ENCODE measurements around the gene KLC1.
"Not testable (repeated sequence)": the region's sequence is repeated elsewhere in the genome, so short reads cannot be mapped to it uniquely, and the experiment has no call there.

The KLC1 gene

DNA sequence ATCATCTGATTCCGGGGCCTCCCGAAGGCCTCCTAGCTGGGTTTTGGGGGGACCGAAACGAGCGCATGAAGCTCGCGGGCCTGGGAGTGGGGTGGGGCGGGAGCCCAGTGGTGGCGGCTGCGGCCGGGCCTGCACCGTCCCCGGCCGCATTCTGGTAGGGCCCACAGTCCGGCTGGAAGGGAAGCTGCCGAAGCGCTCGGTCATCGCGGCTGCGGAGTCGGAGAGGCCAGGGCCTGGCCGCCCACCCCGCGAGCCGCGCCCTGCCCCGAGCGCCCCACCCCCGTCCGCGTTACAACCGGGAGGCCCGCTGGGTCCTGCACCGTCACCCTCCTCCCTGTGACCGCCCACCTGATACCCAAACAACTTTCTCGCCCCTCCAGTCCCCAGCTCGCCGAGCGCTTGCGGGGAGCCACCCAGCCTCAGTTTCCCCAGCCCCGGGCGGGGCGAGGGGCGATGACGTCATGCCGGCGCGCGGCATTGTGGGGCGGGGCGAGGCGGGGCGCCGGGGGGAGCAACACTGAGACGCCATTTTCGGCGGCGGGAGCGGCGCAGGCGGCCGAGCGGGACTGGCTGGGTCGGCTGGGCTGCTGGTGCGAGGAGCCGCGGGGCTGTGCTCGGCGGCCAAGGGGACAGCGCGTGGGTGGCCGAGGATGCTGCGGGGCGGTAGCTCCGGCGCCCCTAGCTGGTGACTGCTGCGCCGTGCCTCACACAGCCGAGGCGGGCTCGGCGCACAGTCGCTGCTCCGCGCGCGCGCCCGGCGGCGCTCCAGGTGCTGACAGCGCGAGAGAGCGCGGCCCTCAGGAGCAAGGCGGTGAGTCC, at the start of gene KLC1:
Gene KLC1, plus strand, starts transcription at position 528 of the 819 bp plus-strand sequence. CDS start 25,354 bp downstream, outside the sequence.
- peak; percentile 64 to 88 (median 77) for DNase-seq

DNA sequence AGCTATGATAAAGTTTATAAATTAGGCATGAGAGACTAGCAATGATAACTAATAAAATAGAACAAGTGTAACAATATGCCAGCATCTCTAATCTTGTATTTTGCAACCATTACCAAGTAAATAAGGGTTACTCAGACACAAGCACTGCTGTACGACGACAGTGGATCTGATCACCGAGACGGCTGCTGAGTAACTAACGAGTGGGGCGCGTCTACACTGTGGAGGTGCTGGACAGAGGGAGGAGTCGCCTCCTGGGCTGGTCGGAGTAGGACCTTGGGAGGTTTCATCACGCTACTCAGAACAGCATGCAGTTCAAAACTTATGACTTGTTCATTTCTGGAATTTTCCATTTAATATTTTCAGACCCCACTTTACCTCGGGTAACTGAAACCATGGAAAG, 47.8 kb upstream of the KLC1 start:
- DNase-seq: no peak

DNA sequence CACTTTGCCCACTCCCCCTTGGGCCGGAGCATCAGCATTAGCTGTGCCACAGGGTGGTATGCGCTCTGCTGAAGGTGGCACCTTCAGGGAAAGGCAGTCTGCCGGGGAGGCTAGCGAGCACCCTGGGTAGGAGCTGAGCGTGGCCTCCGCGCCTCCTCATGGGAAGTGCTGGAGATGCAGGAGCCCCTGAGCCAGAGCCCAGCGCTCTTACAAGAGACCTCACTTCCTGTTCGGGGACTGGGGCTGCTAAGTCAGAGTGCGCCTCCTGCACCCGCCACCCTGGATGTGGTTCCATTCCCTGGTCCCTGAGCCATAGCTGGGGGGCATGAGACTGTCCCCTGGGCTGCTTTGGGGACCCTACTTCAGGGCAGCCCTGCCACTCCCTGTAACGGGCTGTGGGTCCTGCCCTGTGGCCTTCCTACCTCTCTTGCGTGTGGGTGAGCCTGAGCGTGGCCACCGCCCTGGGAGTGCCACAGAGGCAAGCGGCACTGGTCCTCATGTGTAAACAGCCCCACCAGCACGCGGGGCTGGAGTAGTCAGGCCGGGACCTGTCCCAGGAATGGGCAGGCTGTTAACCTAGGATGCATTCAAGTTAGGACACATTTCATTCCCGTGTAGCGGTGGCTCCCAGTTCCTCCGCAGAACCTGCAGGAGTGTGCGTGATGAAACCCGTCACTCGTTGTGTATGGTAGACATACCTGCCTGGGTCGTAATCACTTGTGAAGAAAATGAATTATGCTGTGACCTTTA, 46.9 kb upstream of the KLC1 start:
- DNase-seq: no peak

DNA sequence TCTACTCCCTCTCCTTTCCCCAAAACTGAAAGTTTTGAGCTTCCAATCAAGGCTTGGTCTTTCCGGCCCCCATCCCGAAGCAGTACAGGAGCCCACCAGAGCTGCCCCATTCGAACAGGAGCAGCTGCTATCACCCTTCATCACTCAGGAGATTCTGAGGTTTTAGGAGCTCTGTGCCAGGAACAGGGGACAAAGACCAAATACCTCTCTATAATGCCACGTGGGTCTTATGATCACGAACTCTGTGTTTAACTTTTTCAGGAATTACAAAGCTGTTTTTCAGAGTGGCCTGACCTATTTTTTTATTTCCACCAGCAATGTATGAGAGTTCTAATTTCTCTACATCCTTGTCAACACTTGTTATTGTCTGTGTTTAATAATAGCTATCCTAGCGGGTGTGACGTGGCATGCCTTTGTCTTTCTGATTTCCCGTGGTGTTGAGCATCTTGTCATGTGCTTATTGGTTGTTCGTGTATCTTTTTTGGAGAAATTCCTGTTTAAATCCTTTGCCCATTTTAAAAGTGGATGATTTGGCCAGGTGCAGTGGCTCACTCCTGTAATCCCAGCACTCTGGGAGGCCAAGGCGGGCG, 44.6 kb upstream of the KLC1 start:
- no peak for DNase-seq

DNA sequence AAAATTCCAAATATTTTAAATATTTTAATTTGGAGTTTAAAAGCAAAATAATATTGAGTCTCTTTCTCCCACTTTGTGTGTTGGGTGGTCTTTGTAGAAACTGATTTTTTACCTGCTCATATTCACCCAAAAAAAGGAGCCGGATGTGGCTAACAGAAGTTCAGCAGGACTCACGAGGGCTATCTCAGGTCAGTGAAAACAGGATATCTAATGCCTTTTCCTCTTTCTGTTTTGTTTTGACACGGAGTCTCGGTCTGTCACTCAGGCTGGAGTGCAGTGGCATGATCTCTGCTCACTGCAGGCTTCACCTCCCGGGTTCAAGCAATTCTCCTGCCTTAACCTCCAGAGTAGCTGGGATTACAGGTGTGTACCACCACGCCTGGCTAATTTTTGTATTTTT, 35.4 kb upstream of the KLC1 start:
- DNase-seq: no peak

DNA sequence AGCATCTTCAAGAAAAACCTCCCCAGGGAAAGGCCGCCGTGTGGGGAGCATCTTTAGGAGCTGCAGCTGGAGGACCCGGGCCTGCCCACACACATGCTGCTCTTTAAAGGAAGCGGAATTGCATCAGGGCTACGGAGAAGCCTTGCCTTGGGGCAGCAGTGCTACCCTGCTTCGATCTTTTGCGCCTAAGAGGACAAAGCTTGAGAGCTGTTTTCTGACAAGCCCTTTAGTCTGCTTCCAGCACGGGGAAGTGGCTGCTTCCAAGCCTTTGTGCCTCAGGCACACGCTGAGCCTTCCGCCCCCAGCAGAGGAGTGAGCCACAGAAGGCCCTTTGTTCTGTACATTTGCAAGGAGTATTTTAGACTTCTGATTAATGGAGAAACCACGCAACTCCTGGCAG, 34.7 kb upstream of the KLC1 start:
- DNase-seq: no peak

DNA sequence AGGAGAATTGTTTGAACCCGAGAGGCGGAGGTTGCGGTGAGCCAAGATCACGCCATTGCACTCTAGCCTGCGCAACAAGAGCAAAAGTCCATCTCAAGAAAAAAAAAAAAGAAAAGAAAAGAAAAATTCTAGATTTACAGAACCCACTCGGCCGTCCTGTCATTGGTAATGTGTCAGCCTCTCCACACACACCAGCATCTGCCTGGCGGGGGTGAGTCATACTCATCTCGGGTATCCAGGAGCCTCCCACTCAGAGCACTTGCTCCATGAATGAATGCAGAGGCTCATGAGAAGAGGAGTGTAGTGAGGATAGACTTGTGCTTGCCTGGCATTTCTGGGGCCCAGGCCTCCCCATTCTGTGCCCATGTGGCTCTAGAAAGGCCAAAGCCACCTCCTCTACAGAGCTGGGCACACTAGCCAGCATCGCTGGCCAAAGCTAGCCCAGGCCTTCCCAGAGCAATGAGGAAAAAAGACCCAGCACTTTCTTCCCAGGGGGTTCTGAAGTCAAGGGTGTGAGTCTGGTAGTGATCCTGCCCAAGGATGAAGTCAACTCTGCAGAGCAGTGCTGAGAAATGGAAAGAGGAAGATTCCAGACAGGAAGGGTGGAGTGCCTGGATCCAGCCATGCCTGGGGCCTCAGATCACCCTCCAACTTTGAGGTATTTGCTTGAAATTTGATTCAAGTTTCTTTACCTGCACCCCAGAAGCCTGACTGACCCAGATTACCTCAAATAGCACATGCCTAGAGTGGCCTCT, 31.2 kb upstream of the KLC1 start:
- DNase-seq: no peak

DNA sequence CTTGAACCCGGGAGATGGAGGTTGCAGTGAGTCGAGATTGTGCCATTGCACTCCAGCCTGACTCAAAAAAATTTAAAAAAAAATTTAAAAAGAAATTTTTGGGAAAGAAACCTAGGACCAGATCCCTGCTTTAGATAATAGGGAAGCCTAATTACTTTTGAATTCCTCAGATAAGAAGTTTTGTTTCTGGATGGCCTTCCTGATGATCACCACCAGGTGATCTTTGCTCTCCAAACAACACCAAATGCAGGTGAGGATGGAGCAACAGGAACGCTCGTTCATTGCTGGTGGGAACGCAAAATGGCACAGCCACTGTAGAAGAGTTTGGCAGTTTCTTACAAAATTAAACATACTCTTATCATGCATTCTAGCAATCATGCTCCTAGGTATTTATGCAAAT, 28.5 kb upstream of the KLC1 start:
- no peak for DNase-seq

DNA sequence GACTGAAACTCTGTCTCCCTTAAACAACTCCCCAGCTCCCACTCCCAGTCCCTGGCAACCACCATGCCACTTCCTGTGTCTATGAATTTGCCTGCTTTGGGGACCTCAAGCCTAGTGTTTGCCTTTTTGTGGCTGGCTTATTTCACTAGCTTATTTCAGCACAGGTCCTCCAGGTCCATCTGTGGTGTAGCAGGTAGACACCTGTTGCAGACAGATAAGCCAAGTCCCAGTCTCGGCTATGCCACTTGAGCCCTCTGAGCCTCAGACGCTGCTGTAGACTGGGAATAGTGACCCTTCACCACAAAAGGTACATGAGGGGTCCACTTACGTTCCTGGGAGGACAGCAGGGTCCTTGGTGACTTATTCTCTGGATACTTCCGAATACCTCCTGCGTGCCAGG, 24.4 kb upstream of the KLC1 start:
- no peak for DNase-seq

DNA sequence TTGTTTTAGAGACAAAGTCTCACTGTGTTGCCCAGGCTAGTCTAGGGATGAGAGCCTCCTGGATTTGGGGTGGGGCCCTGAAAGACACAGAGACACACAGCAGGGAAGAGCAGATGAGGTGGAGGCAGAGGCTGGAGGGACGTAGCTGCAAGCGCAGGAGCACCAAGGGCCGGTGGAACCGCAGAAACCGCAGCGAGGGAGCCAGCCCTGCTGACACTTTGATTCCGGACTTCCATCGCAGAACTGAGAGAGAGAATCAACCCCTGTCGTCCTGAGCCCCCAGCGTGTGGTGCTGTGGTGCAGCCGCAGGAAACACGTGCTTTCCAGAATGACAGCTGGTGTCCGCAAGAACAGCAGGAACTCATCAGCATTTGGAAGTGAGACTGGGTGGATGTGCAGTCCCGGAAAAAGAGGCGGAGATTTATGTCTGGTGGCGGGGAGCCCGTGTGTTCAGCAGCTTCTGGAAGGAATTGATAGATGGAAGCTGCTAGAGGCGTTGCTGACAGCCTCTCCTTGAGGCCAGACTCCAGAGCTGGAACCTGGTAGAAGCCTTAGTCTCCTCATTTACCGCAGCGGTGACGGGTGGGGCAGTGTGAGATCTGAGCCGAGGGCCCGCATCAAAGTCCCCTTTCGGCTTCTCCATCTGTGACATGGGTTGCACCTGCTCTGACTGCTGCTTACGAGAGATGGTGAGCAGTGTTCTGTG, 21.9 kb upstream of the KLC1 start:
- peak; percentile 5 to 50 (median 37) for DNase-seq

DNA sequence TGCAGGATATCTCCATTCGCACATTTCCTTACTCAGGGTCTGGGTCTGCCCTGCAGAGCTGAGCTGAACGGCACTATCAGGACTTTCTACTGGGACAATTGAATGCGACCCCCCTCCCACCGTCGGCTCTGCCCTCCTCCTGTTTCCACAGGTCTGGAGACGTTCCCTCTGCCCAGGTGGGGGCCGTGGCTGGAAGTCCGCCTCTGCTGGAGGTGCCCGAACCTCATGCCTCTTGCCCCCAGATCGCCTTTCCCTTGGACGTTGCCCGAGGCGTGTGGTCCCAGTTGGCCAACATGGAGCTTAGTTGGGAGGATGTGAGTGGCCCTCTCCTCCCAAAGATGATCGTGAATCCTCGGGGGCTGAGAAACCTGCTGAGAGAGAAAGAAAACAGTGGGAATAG, 21.2 kb upstream of the KLC1 start:
- DNase-seq: no peak

DNA sequence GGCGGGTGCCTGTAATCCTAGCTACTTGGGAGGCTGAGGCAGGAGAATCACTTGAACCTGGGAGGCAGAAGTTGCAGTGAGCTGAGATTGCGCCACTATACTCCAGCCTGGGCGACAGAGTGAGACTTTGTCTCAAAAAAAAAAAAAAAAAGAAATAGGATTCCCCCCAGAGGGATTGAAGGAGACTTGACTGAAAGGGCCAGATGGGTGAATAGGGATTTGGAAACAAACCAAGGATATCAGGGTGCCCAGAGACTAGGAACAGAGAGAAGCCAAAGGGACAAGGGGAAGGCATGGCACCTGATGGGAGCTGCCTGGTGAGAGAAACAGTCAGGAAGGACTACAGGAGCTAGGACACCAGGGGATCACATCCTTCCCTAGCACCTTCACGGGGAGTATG, 19.9 kb upstream of the KLC1 start:
- not testable (repeated sequence) for DNase-seq

DNA sequence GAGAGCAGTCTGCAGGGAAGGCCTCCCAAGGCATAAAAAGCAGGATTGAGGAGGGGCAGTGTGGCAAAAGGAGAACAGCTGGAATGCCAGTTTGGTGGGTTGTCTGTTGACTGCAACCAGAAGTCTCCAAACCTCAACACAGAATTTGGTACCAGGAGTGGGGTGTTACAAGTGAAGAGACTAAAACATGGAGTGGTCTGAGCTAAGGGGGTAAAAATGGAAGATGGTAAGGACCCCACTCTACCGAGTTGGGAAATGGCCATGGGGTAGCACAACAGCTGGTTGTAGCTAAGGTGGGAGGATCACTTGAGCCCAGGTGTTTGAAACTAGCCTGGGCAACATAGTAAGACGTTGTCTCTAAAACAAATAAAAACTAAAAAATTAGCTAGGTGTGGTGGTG, 17.8 kb upstream of the KLC1 start:
- no peak for DNase-seq

DNA sequence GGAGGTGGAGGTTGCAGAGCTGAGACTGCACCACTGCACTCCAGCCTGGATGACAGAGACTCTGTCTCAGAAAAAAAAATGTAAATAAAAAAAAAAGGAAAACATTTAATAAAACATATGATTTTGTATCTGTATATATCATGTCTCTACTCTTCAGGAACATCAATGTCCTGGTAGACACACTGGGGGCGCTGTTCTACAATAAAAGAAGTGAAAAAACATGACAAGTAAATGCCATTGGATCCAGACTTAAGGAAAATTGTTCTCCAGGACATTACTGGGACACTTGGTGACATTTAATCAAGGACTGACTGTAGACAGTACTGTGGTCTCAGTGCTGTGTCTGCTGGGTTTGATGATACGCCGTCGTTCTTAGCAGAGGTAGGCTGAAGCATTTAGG, 15.5 kb upstream of the KLC1 start:
- DNase-seq: peak in 1 of 6 experiments; percentile 2

DNA sequence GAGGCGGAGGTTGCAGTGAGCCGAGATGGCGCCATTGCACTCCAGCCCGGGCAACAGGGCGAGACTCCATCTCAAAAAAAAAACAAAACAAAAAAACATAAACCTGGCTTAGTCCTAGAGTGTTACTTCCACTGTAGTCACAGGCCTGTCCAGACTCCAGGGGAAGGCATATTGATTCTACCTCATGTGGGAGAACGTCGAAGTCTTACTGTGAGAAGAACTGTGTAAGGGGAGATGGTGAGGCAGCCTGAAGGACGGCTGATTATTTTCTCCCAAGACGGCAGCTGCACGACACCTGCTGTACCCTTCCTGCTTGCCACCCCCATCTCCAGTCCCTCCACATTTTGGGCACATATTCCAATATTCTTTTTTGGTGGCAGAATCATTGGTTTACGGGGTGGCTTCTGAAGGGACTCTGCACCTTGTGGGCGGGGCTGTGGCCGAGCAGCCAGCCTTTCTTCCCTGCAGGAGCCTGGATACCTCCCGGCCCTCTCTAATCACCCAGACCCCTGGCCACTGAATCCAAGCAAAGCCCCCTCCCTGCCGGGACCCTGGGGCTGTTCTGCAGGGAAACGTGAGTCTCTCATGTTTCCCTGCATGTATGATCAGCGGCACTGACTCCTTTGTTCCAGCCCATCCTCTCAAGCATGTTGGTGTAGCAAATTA, 12.2 kb upstream of the KLC1 start:
- DNase-seq: no peak

DNA sequence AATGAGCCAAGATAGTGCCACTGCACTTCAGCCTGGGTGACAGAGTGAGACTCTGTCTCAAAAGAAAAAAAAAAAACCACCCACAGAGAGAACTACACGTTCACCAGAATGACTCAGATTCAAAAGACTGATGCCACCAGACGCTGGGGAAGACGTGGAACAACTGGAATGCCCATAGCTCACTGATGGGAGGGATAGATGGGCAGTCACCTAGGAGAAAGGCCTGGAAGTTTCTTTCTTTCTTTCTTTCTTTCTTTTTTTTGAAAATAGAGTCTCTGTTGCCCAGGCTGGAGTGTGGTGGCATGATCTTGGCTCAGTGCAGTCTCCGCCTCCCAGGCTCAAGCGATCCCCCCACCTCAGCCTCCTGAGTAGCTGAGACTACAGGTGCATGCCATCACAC, 10.0 kb upstream of the KLC1 start:
- no peak for DNase-seq

DNA sequence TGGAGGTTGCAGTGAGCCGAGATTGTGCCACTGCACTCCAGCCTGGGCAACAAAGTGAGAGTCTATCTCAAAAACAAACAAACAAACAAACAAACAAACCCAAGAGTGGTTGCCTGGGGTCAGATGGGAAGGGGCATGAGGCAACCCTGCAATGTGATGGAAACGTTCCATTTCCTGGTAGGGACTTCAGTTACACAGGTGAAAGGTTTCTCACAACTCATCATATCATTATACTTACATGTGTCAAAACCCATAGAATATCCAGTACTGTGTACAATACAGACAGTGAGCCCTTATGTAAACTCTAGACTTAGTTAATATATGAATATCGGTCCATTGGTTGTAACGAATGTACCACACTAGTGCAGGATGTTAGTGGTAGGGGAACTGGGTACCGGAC, 7.2 kb upstream of the KLC1 start:
- no peak for DNase-seq

DNA sequence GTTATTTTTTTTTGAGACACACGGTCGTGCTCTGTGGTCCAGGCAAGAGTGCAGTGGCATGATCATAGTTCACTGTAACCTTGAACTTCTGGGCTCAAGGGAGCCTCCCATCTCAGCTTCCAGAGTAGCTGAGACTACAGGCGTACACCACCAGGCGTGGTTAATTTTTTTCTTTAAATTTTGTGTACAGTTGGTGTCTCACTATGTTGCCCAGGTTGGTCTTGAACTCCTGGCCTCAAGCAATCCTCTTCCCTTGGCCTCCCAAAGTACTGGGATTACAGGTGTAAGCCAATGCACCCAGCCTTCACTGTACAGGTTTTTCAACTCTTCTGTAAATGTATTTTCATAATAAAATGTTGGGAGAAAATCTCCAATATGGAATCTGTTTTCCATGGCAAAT, 5.7 kb upstream of the KLC1 start:
- DNase-seq: no peak

DNA sequence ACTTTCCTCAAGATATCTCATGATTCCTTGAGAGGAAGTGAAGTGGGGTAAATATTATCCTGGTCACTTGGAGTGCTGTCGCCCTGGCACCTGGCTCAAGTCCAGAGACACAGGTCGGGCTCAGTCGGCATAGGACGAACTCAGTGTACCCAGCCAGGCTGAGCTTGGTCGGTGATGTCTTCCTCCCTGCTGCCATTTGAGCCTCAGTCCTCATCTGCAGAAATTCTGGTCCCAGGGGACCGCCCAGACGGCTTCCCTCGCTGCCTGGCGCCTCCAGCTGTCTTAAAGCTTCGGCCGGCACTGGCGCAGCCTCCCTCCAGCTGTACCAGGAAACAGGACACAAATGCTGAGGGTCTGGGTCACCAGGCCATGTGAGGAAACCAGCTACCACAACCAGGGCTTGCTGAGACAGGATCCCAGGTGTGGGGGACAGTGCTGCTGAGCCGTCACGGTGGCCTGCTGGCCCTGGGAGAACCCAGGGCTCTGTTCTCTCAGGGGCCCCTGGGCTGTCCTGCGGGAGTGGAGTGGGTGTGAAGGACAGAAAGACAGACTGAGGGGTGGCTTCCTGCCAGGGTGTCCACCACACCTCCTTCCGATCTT, 5.0 kb upstream of the KLC1 start:
- DNase-seq: no peak

DNA sequence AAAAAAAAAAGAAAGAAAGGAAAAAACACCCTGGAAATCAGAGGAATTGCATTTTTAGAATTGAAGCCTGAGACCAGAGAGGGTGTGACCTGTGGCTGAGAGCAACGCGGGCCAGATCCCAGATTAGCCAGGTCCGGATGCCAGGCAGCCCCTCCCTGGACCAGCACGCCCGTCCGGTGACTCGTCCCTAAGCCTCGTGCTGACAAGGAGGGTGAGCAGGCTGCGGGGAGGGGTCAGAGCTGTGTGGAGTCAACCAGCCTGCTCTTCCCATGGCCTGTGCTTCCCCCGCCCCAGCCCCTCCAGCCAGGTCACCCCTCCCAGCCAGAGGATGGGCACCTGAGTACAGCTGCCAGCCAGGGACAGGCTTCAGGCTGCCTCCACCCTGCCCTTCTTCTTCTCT, 4.2 kb upstream of the KLC1 start:
- no peak for DNase-seq

DNA sequence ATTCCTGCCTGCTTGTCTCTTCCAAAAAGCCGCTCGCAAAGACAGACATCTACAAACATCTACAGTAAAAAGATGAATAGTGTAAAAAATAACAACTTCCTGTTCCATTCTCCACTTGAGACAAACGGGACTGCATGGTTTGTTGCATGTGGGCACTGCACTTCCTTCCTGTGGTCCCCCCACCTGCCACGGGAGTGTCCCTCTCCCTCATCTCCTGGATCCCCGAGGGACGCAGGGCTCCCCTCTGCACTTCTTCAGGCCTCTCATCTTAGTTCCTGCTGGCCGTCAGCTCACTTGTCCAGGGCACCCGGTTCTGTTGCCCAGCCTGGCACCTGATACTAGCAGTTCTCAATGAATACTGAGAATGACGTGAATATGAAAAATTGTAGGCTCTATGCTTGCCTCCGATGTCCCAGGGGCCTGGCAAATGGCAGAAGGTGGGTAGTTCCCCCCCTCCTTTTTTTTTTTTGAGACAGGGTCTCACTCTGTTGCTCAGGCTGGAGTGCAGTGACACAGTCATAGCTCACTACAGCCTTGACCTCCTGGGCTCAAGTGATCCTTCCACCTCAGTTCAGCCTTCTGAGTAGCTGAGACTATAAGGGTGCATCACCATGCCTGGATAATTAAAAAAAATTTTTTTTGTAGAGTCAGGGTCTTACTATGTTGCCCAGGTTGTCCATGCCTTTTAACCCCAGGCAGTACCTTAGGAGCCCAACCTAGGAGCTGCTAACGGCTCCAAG, 3.5 kb upstream of the KLC1 start:
- peak; percentile 31 to 66 (median 50) for DNase-seq
